ENCODE data around the gene CACNB1.
A peak's percentile ranks its signal among the peaks of the same experiment; 100 is the strongest.
"Not testable (repeated sequence)": the region's sequence is repeated elsewhere in the genome, so short reads cannot be mapped to it uniquely, and the experiment has no call there.

Gene CACNB1

DNA sequence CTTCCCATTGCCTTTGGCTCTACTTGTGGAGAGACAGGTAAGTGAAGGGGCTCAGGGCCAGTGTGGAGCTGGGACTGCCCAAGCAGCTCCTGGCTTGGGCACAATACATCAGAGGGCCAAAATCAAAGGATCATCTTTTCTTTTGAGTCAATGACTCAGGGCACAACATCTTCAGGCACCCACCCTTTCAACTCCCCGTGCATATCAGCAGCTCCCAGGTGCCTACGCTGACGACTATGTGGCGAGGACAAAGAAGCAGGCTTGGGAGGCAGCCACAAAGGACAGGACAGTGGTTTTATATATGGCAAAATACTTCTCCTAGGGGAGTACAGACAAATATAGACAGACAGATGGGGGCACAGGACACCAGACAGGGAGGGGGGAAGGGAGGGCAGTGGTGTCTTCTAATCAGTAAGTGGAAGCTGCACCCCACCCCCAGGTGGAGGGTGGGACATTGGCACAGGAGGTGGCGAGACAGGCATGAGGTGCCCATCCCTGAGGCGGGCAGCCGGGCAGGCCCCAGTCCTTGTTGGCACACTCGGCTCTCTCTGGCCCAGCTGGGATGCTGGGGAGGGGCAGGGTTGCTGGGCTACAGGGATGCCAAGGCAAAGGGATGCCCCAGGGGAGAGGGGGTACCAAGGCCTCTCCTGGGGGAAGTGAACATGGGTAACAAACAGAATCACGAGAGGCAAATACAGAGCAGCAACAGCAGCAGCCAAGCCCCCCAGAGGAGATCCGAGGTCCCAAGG lies 23.8 kb downstream of the CACNB1 start:
- DNase-seq, result no peak

DNA sequence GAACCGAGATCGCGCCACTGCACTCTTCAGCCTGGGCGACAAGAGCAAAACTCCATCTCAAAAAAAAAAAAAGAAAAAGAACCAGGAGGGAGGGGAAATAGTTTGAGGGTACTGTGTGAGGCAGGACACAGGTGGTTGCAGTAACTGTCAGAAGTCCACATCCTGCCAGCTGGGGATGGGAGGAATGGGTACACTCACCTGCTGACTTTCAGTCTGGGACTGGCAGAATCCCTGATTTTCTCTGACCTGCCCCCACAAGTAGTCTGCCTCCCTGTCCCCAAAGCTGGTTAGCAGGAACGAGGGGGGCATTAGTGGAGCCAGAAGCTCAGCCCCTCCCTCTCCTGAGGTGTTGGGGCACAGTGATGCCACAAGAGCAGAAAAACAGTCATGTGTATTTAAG lies 24.4 kb downstream of the CACNB1 start:
- DNase-seq, result no peak

DNA sequence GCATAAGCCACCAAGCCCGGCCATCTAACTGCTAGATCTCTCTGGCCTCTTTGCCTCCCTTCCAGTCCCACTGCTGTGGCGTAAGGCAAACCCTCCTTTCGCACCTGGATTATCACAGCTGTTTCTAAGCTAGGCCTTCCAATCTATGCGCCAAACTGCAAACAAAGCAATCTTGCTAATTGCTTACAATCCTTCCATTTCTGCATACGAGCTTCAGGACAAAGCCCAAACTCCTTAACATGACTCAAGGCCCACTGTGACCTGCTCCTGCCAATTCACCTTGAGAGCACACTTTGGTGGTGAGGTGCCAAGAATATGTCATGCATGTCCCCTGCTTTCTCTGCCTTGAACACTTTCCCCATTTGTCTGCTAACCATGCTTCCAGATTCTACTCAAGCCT lies 25.5 kb downstream of the CACNB1 start:
- DNase-seq, result no peak

DNA sequence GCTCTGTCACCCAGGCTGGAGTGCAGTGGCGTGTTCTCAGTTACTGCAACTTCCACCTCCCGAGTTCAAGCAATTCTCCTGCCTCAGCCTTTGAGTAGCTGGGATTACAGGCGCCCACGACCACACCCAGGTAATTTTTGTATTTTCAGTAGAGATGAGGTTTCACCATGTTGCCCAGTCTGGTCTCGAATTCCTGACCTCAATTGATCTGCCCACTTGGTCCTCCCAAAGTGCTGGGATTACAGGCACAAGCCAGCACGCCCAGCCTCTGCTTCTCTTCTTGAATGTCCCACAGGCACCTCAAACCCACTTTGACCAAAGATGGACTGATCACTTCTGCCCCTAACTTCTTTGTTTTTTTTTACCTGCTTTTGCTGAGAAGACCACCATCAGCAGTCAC lies 26.9 kb downstream of the CACNB1 start:
- no peak for DNase-seq

DNA sequence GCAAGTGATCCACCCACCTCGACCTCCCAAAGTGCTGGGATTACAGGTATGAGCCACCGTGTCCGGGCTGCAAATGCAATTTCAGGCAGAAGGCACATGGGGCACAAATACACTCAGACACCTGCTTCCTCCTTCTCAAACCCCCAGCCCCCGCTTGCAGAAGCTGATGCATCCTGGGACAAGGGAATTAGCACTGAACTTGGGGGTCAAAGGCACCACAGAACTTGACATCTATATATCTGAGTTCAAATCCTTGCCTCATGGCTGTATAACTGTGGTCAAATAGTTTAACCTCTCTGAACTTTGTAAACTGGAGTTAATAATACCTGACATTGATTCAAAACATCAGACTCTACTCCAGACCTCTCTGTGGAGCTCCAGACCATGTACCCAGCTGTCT lies 27.4 kb downstream of the CACNB1 start:
- DNase-seq, result no peak

DNA sequence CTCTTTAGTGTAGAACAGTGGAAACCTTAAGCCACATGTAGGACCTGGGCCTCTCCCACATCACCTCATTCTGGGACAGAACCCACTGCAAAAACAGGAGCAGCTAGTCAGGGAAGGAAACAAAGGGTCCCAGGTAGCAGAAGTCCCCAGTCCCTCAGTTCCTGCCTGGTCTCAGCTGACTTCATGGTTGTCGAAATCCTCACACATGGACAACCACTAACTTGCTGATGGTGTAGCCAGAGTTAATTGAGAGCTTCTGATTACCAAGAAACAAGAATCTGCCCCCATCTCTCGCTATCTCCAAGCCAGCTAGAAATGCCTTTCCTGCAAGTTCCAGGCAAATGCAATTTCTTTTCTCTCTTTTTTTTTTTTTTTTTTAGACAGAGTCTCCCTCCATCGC lies 28.0 kb downstream of the CACNB1 start:
- no peak for DNase-seq

DNA sequence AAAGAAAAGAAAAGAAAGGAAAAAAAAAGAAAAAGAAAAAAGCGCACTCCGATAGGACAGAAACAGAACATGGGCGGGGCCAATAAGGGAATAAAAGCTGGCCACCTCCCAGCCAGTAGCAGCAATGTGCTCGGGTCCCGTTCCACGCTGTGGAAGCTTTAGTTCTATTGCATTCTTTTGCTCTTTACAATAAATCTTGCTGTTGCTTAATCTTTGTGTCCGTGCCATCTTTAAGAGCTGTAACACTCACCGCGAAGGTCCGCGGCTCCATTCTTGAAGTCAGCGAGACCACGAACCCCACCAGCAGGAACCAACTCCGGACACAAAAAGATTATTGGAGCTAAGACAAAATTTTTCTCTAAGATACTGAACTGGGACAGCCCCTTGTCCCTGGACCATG lies 28.4 kb downstream of the CACNB1 start:
- no peak for DNase-seq

DNA sequence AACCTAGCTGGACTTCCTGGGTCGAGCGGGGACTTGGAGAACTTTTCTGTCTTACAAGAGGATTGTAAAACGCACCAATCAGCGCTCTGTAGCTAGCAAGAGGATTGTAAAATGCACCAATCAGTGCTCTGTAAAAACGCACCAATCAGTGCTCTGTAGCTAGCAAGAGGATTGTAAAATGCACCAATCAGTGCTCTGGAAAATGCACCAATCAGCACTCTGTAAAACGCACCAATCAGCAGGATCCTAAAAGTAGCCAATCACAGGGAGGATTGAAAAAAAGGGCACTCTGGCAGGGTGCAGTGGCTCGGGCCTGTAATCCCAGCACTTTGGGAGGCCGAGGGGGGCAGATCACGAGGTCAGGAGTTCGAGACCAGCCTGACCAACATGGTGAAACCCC lies 29.0 kb downstream of the CACNB1 start:
- not testable (repeated sequence) for DNase-seq

DNA sequence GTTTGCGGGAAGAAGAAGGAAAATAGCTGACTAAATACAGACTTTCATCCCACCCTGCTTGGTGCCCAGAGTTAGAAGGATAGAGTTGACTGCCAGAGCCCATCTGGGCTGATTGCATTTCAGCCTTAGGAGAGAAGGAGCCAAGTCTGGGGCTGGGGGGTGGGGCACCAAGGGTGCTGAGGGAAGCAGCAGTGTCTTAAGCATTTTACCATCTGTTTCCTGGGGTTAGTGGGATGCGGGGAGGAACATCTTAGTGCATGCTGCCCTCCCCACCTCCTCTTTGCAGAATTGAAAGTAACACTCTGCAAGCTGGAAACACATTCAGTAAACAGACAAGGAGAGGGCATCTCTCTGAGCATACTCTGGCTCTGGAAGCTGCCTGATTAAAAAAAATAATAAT lies 30.0 kb downstream of the CACNB1 start:
- DNase-seq, result peak; percentile 95 to 97

DNA sequence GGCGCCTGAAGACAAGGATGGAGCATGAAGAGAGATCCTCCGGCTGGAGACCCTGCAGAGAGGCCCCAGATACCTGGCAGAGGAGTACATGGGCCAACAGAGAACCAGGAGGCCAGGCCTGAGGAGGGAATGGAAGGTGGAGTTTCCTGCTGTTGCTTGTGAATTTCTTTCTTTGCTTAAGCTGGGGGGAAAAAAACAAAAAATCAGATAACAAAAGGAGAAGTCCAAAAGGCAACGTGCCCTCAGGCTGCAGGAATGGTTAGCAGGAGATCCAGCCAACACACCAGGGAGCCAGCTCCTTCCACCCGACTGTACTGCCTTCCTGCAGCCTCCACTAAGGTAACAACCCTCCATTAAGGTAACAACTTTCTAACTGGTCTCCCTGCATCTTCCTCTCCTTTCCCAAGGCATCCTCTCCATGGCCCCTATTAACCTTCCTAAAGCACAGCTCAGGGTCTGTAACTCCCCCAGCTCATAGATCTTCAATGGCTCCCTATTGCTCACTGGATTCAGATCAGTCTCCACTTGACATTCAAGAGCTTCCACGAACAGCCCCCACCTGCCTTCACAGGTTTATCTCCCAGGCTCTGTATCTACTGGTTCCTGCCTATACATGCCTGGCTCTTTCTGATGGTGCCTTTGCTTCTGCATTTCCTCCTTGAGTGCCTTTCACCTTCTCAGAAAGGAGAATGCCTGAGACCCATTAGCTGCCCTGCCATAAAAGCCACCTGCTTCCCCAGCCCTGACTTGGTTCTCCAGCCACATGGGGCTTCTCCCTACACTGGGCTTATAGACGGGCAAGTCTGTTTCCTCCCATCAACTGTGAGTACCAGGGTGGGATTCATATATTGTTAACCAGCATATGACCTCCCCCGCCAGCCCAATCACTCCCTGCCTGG lies 30.8 kb downstream of the CACNB1 start:
- DNase-seq, result peak; percentile 65 to 67

DNA sequence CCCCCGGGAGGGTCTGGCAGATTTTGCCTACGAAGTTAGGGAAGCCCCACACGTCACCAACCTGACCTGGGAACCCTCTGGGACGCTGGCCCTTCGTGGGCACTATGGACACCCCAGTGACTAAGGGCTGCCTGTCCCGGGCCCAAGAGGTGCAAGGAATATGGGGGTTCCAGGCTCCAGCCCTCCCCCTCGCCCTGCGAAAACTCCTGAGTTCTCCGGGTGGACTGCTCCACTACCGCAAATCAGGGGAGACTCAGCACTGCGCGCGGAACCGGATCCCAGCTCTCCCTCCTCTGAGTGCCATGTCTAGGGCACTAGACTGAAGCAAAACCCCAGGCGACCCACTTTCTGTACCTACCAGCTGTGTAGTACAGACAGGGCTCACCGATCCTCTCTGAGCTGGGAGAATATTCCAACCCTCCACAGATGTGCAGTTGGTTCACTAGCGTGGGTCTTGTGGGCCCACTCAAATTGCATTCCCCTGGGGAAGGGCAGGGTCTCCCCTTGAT lies 31.6 kb downstream of the CACNB1 start, which contains the start of gene ARL5C:
TSS of gene ARL5C (minus strand) at position 321 of the 509 bp plus-strand sequence. CDS start 401 bp downstream, outside the sequence.
- DNase-seq, result no peak

DNA sequence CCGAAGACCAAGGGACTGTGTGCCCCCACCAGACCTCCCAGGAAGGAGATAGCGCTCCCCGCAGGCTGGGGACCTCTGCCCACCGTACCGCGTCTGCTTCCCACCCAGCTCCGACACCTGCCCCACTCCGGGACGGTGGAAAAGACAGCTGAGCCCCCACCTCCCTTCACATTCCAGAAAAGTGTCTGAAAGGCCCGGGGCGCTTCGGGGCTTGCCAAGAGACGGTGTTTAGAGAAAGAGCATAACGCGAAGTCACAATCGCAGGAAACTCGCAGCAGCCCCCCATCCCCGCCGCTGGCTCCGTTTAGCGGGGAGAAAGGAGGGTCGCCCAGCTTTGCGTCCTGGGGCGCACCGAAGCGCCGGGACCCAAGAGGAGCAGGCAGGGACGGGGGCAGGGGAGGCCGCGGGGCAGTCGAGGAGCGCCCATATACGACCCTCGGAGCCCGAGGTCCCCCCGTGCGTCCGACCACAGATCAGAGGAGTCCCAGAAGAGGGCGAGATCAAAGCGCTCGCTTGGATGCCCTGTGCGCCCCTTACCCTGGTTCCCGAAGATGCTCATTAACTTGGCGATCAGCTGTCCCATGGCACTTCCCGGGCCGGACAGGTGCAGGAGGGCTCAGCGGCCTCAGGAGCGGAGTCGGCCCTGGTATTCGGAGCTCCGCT lies 32.2 kb downstream of the CACNB1 start:
- DNase-seq, result no peak

DNA sequence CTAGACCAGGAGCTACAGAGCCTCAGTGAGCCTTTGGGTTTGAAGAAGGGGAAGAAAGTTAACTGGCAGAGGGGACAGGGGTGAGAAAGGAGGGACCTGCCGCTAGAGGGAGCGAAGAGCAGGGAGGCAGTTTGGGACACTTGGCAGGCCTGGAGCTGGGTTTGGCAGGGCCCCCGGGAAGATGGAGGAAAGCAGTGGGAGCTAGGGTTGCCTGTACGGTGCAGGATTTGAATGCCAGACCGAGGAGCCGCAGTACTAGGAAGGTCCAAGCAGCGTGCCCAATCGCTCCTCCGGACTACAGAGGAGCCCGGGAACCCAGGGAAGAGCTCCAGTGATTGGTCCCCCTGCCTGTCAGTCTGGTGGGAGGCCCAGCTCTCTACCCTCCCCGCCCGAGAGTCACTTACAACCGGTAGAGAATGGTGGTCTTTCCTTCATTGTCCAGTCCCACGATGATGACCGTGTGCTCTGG lies 32.8 kb downstream of the CACNB1 start:
- DNase-seq, result peak; percentile 76

DNA sequence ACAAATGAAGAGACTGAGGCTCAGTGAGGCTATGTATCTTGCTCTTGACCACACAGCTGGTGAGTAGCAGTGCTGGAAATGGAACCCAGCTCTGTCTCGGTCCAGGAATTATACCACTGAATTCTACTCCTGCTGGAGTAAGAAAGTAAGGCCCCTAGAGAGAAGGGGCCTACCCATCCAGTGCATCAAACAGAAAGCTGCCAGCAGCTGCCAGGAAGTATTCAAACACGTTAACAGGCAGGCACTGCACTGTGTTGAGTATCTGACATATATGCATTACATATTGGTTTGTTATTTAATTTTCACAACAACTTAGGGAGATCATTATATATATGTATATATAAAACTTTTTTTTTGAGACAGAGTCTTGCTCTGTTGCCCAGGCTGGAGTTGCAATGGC lies 35.5 kb downstream of the CACNB1 start:
- no peak for DNase-seq

DNA sequence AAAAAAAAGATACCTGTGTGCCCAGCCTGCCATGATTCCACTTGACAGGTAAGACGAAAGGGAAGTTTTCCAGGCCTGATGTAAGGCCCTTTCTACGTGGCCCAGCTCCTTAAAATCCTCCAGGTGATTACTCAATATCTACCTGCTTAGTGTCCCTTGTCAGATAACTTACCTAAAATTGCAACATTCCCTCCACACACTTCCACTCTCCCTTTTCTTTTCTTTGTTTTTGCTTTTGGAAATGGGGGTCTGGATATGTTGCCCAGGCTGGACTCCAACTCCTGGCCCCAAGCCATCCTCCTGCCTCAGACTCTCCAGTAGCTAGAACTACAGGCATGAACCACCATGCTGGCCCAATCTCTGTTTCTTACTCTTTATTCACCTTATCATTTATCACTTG lies 38.8 kb downstream of the CACNB1 start:
- DNase-seq, result no peak

DNA sequence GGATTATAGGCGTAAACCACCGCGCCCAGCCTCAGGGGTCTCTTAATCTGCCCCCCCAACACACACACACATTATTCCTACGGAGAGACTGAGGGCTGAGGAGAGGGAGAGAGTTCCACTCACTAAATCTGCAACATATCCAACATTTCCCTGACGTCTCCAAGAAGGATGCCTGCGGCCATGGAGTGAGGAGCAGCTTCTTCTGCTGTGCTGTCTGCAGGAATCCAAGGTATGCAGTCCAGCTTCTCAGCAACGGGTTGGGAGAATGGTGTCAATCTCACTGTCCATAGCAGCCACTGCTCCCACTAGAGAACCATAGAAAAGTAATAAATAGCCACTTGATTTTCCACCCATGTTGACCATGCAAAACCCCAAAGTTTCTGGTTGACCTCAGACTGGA lies 41.0 kb downstream of the CACNB1 start:
- DNase-seq, result no peak

DNA sequence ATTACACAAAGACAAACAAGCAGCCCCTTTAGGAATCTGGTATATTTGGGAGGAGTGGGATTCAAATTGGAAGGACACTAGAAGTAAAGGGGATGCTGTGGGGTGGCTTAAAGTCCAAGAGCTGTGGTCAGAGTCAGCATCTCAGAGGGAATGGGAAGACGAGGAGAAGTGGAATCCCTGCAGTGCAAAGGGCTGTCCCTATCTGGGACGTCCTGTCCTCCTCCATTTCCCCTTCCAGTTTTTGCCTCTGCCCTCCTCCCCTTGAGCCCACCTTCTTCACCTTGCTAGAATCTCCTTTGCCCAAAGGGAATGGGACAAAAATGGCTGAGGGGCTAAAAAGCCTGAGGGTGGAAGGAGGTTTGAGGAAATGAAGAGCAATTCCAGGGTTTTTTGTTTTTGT lies 41.8 kb downstream of the CACNB1 start:
- DNase-seq, result no peak

DNA sequence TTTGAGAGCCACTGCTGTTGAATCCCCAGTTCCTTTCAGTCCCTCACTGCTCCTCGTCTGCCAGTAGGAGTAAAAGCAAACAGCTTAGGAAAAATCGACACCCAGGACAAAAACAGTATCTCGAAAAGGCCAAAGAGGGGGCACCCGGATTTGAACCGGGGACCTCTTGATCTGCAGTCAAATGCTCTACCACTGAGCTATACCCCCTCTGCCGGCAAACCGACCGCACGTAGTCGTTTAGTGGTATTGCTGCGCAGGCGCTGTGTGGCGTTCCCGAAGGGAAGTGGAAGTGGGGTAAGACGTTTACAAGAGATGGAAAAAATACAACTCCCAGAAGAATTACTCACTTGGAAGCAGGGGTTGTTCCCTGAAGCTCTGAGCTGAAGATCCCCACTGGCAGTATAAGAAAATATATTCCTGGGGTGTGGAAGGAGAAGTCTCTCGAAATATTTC lies 43.8 kb downstream of the CACNB1 start:
- peak; percentile 89 to 91 for DNase-seq

DNA sequence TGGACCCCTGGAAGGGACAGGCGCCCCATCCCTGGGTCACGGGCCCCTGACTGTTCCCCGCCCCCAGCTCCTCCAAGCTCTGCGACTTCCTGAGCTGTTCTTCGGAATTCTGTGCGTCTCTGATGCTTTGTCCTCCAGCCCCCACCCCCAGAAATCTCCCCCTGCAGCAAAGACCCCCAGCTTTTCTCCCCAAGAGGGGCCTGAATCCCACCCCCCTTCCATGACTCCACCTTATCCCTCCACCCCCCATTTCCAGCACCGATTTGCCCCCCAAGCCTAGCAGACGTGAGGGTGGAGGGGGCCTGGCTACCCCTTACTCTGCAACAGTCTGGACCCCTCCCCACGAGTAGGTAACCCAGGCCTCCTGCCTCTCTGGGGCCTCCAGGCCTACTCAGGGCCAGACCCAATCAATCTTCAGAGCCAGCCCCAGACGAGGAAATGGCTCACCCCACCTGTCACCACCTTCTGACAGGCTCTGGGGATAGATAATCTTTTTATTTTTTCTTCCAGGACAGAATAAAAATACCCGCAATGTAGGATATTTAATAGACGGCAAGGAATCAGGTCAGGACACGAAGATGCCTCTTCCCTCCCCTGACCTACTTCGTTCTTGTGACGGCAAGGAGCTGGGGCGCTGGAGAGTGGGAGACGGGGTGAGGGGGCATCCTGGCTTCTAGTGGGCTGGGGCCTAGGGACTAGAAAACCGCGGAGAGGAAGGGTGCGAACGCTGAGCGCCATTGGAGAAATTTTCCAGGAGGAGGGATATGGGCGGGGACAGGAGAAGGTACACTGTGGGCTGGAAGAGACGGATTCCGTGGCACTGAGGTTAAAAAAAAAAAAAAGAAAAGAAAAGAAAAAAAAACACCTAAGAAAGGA lies 45.3 kb downstream of the CACNB1 start:
- DNase-seq, result peak; percentile 66 to 75

DNA sequence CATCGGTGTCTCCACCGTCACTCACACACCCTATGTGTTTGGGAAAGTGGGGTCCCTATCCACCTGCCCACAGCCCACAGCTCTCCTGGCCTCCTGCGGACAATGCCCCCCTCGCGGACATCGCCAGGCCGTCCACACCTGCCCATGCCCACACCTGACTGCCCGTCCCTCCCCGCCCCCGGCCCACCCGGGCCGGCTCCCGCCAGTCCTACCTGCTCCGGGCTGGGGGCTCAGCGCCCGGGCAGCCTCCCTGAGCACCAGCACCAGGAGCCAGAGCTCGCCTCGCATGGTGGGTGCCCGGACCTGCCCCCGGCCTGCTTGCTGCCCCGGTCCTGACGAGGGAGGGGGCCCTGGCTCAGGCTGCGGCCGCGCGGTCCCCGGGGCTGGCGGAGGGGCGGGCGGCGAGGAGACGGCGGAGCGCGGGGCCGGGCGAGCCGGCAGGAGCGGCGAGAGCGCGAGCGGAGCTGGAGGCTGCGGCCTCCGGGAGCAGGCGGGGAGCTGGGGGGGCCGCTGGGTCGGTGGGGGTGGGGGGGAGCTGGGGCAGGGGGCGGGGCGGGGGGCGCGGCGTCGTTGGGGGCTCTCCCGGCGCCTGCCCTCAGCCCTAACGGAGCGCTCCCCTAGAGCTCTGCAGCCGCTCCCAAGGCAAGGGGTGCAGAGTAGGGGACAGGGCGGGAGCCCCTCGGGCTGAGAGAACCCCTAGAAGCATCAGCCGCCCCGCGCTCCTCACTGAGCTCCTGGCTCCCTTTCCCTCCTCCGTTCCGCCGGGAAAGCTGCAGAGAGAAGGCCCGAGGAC lies 46.1 kb downstream of the CACNB1 start, which contains the start of gene PLXDC1:
TSS of gene PLXDC1 (minus strand) at position 488 of the 793 bp plus-strand sequence. CDS start at position 288, 200 bp downstream.
- DNase-seq, result no peak

DNA sequence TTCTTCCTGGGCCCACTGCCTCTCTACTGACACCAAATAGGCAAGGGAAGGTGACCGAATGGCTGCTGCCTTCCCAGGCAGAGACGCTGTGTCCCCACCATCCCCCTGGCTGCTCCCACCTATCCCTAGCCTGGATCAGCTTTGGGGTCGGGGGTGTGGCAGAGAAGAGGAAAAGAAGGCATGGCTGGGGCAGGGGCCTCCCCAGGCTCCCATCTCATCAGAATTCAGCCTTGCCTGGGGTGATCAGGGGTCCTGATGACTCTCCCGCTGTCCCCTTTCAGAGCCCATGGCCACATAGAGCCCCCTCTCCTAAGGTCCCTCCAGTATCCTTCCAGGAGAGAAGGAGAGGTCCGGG lies 46.7 kb downstream of the CACNB1 start:
- no peak for DNase-seq

Data from NCI-H524 (cell line).